IMR-90 (cell line): ENCODE data around the gene PTPRN2. TPM values are rescaled to one million over a fixed set of nuclear protein-coding genes. Genes with fewer than 3 reads are reported as not detected.

Source experiments
- ATAC-seq: fragments of 200-7000 bp; cut with Tn5 transposase; 2 replicates; pipeline ENCODE4 v1.9.1; 2020; ENCODE audit warnings: low read depth, mild to moderate bottlenecking, moderate library complexity
- BruUV-seq: library from RNA; stranded (reverse); fragments of 400-500 nt; replicated peaks from 2 replicates; lab custom pipeline; 2021; lab: Mats Ljungman, UMichigan
- CTCF ChIA-PET: fragments of 300-600 bp; formaldehyde crosslinking; extraction: SDS; loops from one replicate; lab custom pipeline; 2021; ENCODE audit warnings: antibody characterized with exemption; lab: Yijun Ruan, JAX
- POLR2A ChIA-PET: fragments of 300-600 bp; sonication (Branson Sonifier 250); formaldehyde crosslinking; loops from one replicate; lab custom pipeline; 2022; ENCODE audit warnings: antibody characterized with exemption; ENCODE audit not compliant: unreplicated experiment; lab: Charles Lee
- DNase-seq: peaks from one replicate; pipeline ENCODE4 v3.0.0; 2013
- H2AFZ ChIP-seq: replicated peaks from 2 replicates; pipeline ENCODE3; 2013; ENCODE audit warnings: low read length, mild to moderate bottlenecking; ENCODE audit not compliant: poor library complexity
- H2AK5ac ChIP-seq: 2 replicates; pipeline ENCODE4 v1.6.1; 2013; ENCODE audit warnings: low read depth, low read length, inconsistent platforms
- H2AK9ac ChIP-seq: replicated peaks from 2 replicates; pipeline ENCODE3; 2013; ENCODE audit warnings: mild to moderate bottlenecking, low read depth, low read length, moderate library complexity; ENCODE audit not compliant: poor library complexity
- H2BK120ac ChIP-seq: 2 replicates; pipeline ENCODE4 v1.6.1; 2013; ENCODE audit warnings: low read depth, low read length, inconsistent platforms
- H2BK15ac ChIP-seq: 3 replicates; pipeline ENCODE4 v1.6.1; 2013; ENCODE audit warnings: low read depth, low read length, inconsistent platforms
- H2BK20ac ChIP-seq: 2 replicates; pipeline ENCODE4 v1.6.1; 2013; ENCODE audit warnings: low read depth, mild to moderate bottlenecking, inconsistent platforms, low read length, moderate library complexity
- H2BK5ac ChIP-seq: 2 replicates; pipeline ENCODE4 v1.6.1; 2013; ENCODE audit warnings: mild to moderate bottlenecking, low read depth, low read length, inconsistent platforms; ENCODE audit not compliant: poor library complexity, severe bottlenecking
- H3K14ac ChIP-seq: replicated peaks from 2 replicates; pipeline ENCODE4 v1.6.1; 2013; ENCODE audit warnings: low read depth, low read length, inconsistent platforms
- H3K18ac ChIP-seq: 2 replicates; pipeline ENCODE4 v1.6.1; 2013; ENCODE audit warnings: low read depth, low read length, control low read depth
- H3K23ac ChIP-seq: 2 replicates; pipeline ENCODE4 v1.6.1; 2013; ENCODE audit warnings: low read depth, low read length, inconsistent platforms
- H3K27ac ChIP-seq: 2 replicates; pipeline ENCODE4 v1.5.1; 2013; ENCODE audit warnings: mild to moderate bottlenecking, control low read depth, low read length; ENCODE audit not compliant: insufficient read depth
- H3K27me3 ChIP-seq: 2 replicates; pipeline ENCODE4 v1.6.1; 2013; ENCODE audit warnings: low read length; ENCODE audit not compliant: control insufficient read depth, insufficient read depth
- H3K36me3 ChIP-seq: 2 replicates; pipeline ENCODE4 v1.6.1; 2013; ENCODE audit warnings: low read length, mixed read lengths; ENCODE audit not compliant: control insufficient read depth, insufficient read depth
- H3K4ac ChIP-seq: 2 replicates; pipeline ENCODE4 v1.6.1; 2013; ENCODE audit warnings: low read depth, low read length, inconsistent platforms
- H3K4me1 ChIP-seq: 2 replicates; pipeline ENCODE4 v1.6.1; 2013; ENCODE audit warnings: low read length, mixed read lengths; ENCODE audit not compliant: control insufficient read depth, insufficient read depth
- H3K4me2 ChIP-seq: 2 replicates; pipeline ENCODE4 v1.6.1; 2013; ENCODE audit warnings: low read depth, mild to moderate bottlenecking, control low read depth, low read length, moderate library complexity
- H3K4me3 ChIP-seq: 2 replicates; pipeline ENCODE4 v1.5.1; 2013; ENCODE audit warnings: low read depth, mild to moderate bottlenecking, control low read depth, low read length, moderate library complexity; ENCODE audit not compliant: insufficient read depth
- H3K56ac ChIP-seq: 2 replicates; pipeline ENCODE4 v1.6.1; 2013; ENCODE audit warnings: low read length, inconsistent platforms; ENCODE audit not compliant: insufficient read depth; ENCODE audit errors: extremely low read depth
- H3K79me1 ChIP-seq, 2 experiments: 2 replicates each; pipeline ENCODE4 v1.6.1; 2013; ENCODE audit warnings: low read length in 2 of 2, inconsistent platforms in 1 of 2, low read depth in 1 of 2
- H3K9ac ChIP-seq: 2 replicates; pipeline ENCODE4 v1.6.1; 2013; ENCODE audit warnings: low read depth, low read length, control low read depth
- H3K9me1 ChIP-seq: 2 replicates; pipeline ENCODE4 v1.6.1; 2013; ENCODE audit warnings: low read length, inconsistent platforms; ENCODE audit not compliant: insufficient read depth
- H3K9me3 ChIP-seq: 2 replicates; pipeline ENCODE4 v1.6.1; 2013; ENCODE audit warnings: low read length; ENCODE audit not compliant: control insufficient read depth, insufficient read depth
- H4K20me1 ChIP-seq: 2 replicates; pipeline ENCODE4 v1.6.1; 2013; ENCODE audit warnings: low read length, inconsistent platforms; ENCODE audit not compliant: insufficient read depth
- H4K5ac ChIP-seq: 2 replicates; pipeline ENCODE4 v1.6.1; 2013; ENCODE audit warnings: mild to moderate bottlenecking, low read depth, low read length, control low read depth
- H4K8ac ChIP-seq, 2 experiments: 2 replicates each; pipeline ENCODE4 v1.6.1; 2013; ENCODE audit warnings: low read depth in 2 of 2, low read length in 2 of 2, control low read depth in 1 of 2, inconsistent platforms in 1 of 2
- H4K91ac ChIP-seq: 2 replicates; pipeline ENCODE4 v1.6.1; 2013; ENCODE audit warnings: low read depth, low read length, inconsistent platforms; ENCODE audit not compliant: insufficient read depth
- BHLHE40 ChIP-seq: fragments of 150-350 bp; IDR thresholded peaks from 2 replicates; pipeline ENCODE4 v1.6.1; 2016; ENCODE audit warnings: mild to moderate bottlenecking, low read depth, low read length
- CEBPB ChIP-seq: IDR thresholded peaks from 2 replicates; pipeline ENCODE4 v1.6.1; 2012; ENCODE audit warnings: low read depth, low read length, improper control_type of control experiment
- CHD1 ChIP-seq: IDR thresholded peaks from 2 replicates; pipeline ENCODE4 v1.6.1; 2012; ENCODE audit warnings: low read depth, low read length, improper control_type of control experiment
- CTCF ChIP-seq: conservative IDR thresholded peaks from 2 replicates; pipeline ENCODE4 v1.5.1; 2012; ENCODE audit warnings: mild to moderate bottlenecking, low read depth, low read length, improper control_type of control experiment
- MAFK ChIP-seq: IDR thresholded peaks from 2 replicates; pipeline ENCODE4 v1.6.1; 2012; ENCODE audit warnings: low read depth, low read length, improper control_type of control experiment
- MAZ ChIP-seq: IDR thresholded peaks from 2 replicates; pipeline ENCODE4 v1.6.1; 2012; ENCODE audit warnings: low read depth, mild to moderate bottlenecking, low read length, improper control_type of control experiment, moderate library complexity, borderline replicate concordance
- POLR2A ChIP-seq: IDR thresholded peaks from 2 replicates; pipeline ENCODE4 v1.6.1; 2012; ENCODE audit warnings: mild to moderate bottlenecking, low read depth, low read length
- RAD21 ChIP-seq: IDR thresholded peaks from 2 replicates; pipeline ENCODE4 v1.6.1; 2012; ENCODE audit warnings: low read length, improper control_type of control experiment
- RCOR1 ChIP-seq: IDR thresholded peaks from 2 replicates; pipeline ENCODE4 v1.6.1; 2012; ENCODE audit warnings: mild to moderate bottlenecking, low read length, improper control_type of control experiment; ENCODE audit not compliant: insufficient replicate concordance
- RFX5 ChIP-seq: IDR thresholded peaks from 2 replicates; pipeline ENCODE4 v1.8.0; 2012; ENCODE audit warnings: low read depth, mild to moderate bottlenecking, low read length, moderate library complexity
- WGBS, 2 experiments: methylation state at CpG; one replicate each; pipeline versions ENCODE4 v1.1.5 to v1.1.7; 2013; ENCODE audit warnings: missing lambda C conversion rate in 2 of 2; ENCODE audit not compliant: insufficient read length in 1 of 2; ENCODE audit errors: extremely low coverage in 2 of 2; 5-methylcytosine and 5-hydroxymethylcytosine counted together
- dilution Hi-C: fragments of 300-500 bp; cut with HindIII; formaldehyde crosslinking; loops from one replicate; pipeline ENCODE4 v1.14.3; 2018; ENCODE audit warnings: low sequenced_read_pairs; ENCODE audit not compliant: unreplicated experiment
- in situ Hi-C: fragments of 300-500 bp; cut with MboI; formaldehyde crosslinking; loops from 3 replicates; pipeline ENCODE4 v1.14.3; 2019; ENCODE audit warnings: low sequenced_read_pairs, inconsistent platforms, mixed read lengths
- intact Hi-C: fragments of 100-400 bp; cut with micrococcal nuclease; formaldehyde crosslinking; loops from 2 replicates; pipeline ENCODE4 v1.10.0; 2022
- polyA plus RNA-seq, 3 experiments: library from polyadenylated mRNA; depleted of rRNA; stranded (reverse); fragments of >200 nt; gene quantifications; 2 replicates each; pipeline ENCODE4 v1.2.3, GENCODE V29; 2012; ENCODE audit warnings: low replicate concordance in 1 of 3
- total RNA-seq: library from RNA; depleted of rRNA; stranded (reverse); fragments of >200 nt; gene quantifications from 2 replicates; pipeline ENCODE4 v1.2.3, GENCODE V29; 2012

The PTPRN2 gene
- total and polyA plus RNA-seq, 2 of the 4 experiments (the other 2 are of a cell fraction), result 0.03 TPM; not detected in 1

- TF ChIP-seq MAFK, result no peak
These were observed 158.5 kb downstream of the PTPRN2 start (continued) for GRCh38 chr7:158428837-158429753.

GRCh38 chr7:158428131-158428836 is 159.3 kb downstream of the PTPRN2 start:
- Histone ChIP-seq H3K27ac (no peak overlapping the region), H2AK9ac (no peak overlapping the region), H3K18ac (no peak overlapping the region), H3K14ac (no peak overlapping the region), H4K91ac (no peak overlapping the region), H3K79me1 (no peaks in the 10 kb centered on the region), H3K27me3 (no peaks in the 10 kb centered on the region), H4K5ac (no peak overlapping the region), H3K4me1 (no peaks in the 10 kb centered on the region), H2AK5ac (no peak overlapping the region), H3K9me3 (peaks cover 44% of the 10 kb centered on the region), H3K4me3 (no peak overlapping the region), H2BK120ac (no peak overlapping the region), H3K9me1 (no peaks in the 10 kb centered on the region), H2BK20ac (no peak overlapping the region), H3K4me2 (no peak overlapping the region), H3K56ac (no peak overlapping the region), H3K9ac (no peak overlapping the region), H2AFZ (no peak overlapping the region), H2BK15ac (no peak overlapping the region), H3K4ac (no peak overlapping the region), H3K23ac (no peak overlapping the region), H4K20me1 (no peaks in the 10 kb centered on the region), H2BK5ac (no peak overlapping the region), H4K8ac (no peak overlapping the region), H3K36me3 (no peaks in the 10 kb centered on the region)
- DNase-seq, result no peak
- ATAC-seq, result no peak
- ChIA-PET POLR2A (no interaction called here), CTCF (no interaction called here)
- intact Hi-C loops, result no loop called here
- BruUV-seq, result no TSS peak
- dilution Hi-C loops, result no loop called here
- 64% methylated on average over 8 of the region's 26 CpGs; no CpG with 5 or more reads in 1 of the 2 experiments for WGBS, 2 experiments
- in situ Hi-C loops, result no loop called here
- TF ChIP-seq CHD1, result no peak
- TF ChIP-seq POLR2A, result no peak
- no peak for TF ChIP-seq MAZ
- TF ChIP-seq RAD21, result no peak
- no peak for TF ChIP-seq CEBPB
- TF ChIP-seq BHLHE40, result no peak
- TF ChIP-seq CTCF, result no peak
- TF ChIP-seq RFX5, result no peak
- TF ChIP-seq RCOR1, result no peak
